ENCODE results near the gene STAT6.

STAT6 gene

GRCh38 chr12:57156701-57157403 is 45.7 kb upstream of the STAT6 start:
- Histone ChIP-seq H3K9ac (ENCODE audit: insufficient read length) (no peak overlapping the region), H3K27ac (no peak overlapping the region), H3K4me3 (no peak overlapping the region), H3K9me3 (ENCODE audit: low read depth, low read length) (no peaks in the 10 kb centered on the region), H3K36me3 (ENCODE audit: insufficient read depth, low read length) (peaks cover 46% of the 10 kb centered on the region; the same call in 1 of the 2 replicates)
- no peak for TF ChIP-seq EZH2 (IDR thresholded peaks at IDR 0.05)
- no peak for TF ChIP-seq FOXP2 (optimal IDR thresholded peaks at IDR 0.05; ENCODE audit: control extremely low read depth, extremely low read length, insufficient read depth)
- no peak for TF ChIP-seq POLR2AphosphoS5 (IDR thresholded peaks at IDR 0.05; ENCODE audit: borderline replicate concordance, low read depth, low read length)
- no peak for DNase-seq (ENCODE audit: low read depth, low spot score)

GRCh38 chr12:57154804-57155434 is 43.8 kb upstream of the STAT6 start:
- peaks cover 29% of the 10 kb centered on the region for H3K36me3 ChIP-seq (ENCODE audit: insufficient read depth, low read length)
- no peak overlapping the region for H3K4me3 ChIP-seq
- no peak overlapping the region for H3K9ac ChIP-seq (ENCODE audit: insufficient read length)
- H3K9me3 ChIP-seq (ENCODE audit: low read depth, low read length) = no peaks in the 10 kb centered on the region
- no peak overlapping the region for H3K27ac ChIP-seq
- no peak for DNase-seq (ENCODE audit: low read depth, low spot score)
- TF ChIP-seq EZH2 (IDR thresholded peaks at IDR 0.05) (no peak), POLR2AphosphoS5 (IDR thresholded peaks at IDR 0.05; ENCODE audit: borderline replicate concordance, low read depth, low read length) (no peak), FOXP2 (optimal IDR thresholded peaks at IDR 0.05; ENCODE audit: control extremely low read depth, extremely low read length, insufficient read depth) (no peak)

DNA sequence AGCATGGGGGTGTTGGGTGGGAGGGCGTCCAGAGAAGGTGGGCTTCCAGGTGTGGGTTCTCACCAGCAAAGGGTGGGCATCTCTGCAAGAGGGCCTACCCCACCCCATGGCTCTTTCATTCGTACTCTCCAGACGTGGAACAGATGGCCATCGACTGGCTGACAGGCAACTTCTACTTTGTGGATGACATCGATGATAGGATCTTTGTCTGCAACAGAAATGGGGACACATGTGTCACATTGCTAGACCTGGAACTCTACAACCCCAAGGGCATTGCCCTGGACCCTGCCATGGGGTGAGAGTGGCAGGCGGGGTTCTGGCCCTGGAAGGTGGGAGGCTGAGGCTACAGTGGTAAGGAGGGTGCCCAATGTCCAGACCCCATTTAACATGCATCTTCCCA is 42.9 kb upstream of the STAT6 start:
- TF ChIP-seq POLR2AphosphoS5 (IDR thresholded peaks at IDR 0.05; ENCODE audit: borderline replicate concordance, low read depth, low read length) (no peak), EZH2 (IDR thresholded peaks at IDR 0.05) (no peak), FOXP2 (optimal IDR thresholded peaks at IDR 0.05; ENCODE audit: control extremely low read depth, extremely low read length, insufficient read depth) (no peak)
- DNase-seq (ENCODE audit: low read depth, low spot score) = no peak
- Histone ChIP-seq H3K9ac (ENCODE audit: insufficient read length) (no peak overlapping the region), H3K36me3 (ENCODE audit: insufficient read depth, low read length) (peaks cover 32% of the 10 kb centered on the region), H3K27ac (no peak overlapping the region), H3K4me3 (no peak overlapping the region), H3K9me3 (ENCODE audit: low read depth, low read length) (no peaks in the 10 kb centered on the region)

DNA sequence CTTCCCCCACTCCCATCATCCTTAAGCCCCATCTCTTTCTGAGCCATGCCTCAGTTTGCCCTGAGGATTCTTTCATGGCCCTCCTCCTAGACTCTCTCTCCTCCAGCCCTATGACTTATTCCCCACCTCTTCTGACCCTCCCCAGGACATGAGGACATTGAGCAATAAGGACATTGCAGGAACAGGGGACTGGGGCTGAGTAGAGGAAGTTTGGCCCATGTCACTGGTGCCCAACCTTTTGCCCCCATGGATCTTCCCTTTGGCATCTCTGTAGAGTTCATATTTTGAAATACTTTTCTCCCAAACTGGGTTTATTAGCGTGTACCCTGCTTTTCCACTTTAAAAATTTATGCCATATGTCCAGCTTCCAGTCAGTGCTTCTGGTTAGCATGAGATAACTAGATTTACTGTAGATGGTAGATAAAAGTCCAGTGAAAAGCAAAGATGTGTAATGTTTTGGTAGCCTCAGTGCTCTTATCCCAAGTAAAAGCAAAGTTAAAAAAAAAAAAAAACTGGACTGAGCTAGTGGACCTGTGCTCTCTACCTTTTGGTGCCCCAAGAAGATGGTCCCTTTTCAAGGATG is 42.3 kb upstream of the STAT6 start:
- Histone ChIP-seq H3K9ac (ENCODE audit: insufficient read length) (no peak overlapping the region), H3K27ac (no peak overlapping the region), H3K36me3 (ENCODE audit: insufficient read depth, low read length) (peaks cover 30% of the 10 kb centered on the region), H3K9me3 (ENCODE audit: low read depth, low read length) (no peaks in the 10 kb centered on the region), H3K4me3 (no peak overlapping the region)
- TF ChIP-seq EZH2 (IDR thresholded peaks at IDR 0.05) (no peak), FOXP2 (optimal IDR thresholded peaks at IDR 0.05; ENCODE audit: control extremely low read depth, extremely low read length, insufficient read depth) (no peak), POLR2AphosphoS5 (IDR thresholded peaks at IDR 0.05; ENCODE audit: borderline replicate concordance, low read depth, low read length) (no peak)
- DNase-seq (ENCODE audit: low read depth, low spot score) = no peak

DNA sequence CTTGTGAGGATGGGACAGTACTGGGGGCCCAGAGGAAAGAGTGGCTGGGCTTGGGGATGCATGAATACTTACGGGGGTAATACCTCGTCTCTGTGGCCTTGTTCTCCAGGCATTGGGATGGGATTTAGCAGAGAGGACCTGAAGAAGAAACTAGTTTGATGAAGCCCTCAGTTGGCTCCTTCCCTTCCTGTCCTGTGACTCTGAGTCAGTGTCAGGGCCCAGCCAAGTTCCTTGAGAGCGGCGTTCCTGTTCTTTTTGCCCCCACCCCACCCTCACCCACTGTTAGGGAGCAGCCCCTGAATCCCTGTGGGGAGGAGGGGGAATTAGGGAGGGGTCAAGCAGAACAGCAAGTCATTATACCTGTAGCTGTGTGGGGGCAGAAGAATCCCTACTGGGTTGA is 41.5 kb upstream of the STAT6 start:
- Histone ChIP-seq H3K9ac (ENCODE audit: insufficient read length) (no peak overlapping the region), H3K4me3 (no peak overlapping the region), H3K9me3 (ENCODE audit: low read depth, low read length) (no peaks in the 10 kb centered on the region), H3K27ac (no peak overlapping the region), H3K36me3 (ENCODE audit: insufficient read depth, low read length) (peaks cover 21% of the 10 kb centered on the region)
- DNase-seq (ENCODE audit: low read depth, low spot score) = no peak
- TF ChIP-seq EZH2 (IDR thresholded peaks at IDR 0.05) = no peak
- TF ChIP-seq POLR2AphosphoS5 (IDR thresholded peaks at IDR 0.05; ENCODE audit: borderline replicate concordance, low read depth, low read length) = no peak
- no peak for TF ChIP-seq FOXP2 (optimal IDR thresholded peaks at IDR 0.05; ENCODE audit: control extremely low read depth, extremely low read length, insufficient read depth)

DNA sequence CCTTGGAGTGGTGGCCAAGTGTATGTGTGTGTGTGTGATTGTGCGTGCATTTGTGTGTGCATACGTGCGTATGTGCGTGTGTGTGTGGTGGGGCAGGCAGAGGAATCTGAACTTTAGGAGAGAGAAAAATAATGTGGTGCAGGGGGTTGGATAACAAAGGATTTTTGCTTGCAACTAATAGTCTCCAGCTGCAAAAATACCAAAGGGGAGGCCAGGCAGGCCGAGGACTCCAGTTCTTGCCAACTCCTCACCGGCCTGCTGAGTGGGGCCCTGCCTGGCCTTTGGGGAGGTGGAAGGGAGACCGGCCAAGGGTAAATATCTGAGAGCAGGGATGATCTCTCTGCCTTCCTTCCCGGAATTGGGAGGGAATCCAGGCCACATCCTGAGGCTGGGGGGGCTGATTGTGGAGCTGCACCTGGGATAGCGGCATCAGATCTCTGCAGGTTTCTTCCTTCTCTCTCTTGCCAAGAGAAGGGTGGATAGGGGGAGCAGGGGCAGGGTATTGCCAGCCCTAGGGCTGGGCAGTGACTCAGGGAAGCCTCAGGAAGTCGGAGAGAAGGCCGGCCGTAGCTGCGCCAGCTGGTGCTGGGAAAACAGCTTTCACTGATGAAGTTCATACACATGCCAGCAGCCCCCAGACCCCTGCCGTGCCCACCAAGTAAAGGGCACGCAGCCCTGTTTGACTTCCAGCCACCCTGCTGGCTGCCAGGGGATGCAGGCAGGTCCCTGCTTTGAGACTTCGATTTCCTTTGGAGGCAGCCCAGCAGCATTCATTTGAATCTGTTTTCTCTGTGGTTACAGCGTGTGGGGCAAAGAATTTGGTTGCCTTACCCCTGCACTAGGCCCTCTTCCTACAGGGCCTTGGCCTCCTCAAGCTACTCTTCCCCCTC is 40.8 kb upstream of the STAT6 start:
- no peak overlapping the region for H3K27ac ChIP-seq
- no peak for DNase-seq (ENCODE audit: low read depth, low spot score)
- TF ChIP-seq FOXP2 (optimal IDR thresholded peaks at IDR 0.05; ENCODE audit: control extremely low read depth, extremely low read length, insufficient read depth) (no peak), POLR2AphosphoS5 (IDR thresholded peaks at IDR 0.05; ENCODE audit: borderline replicate concordance, low read depth, low read length) (no peak), EZH2 (IDR thresholded peaks at IDR 0.05) (no peak)
- H3K9ac ChIP-seq (ENCODE audit: insufficient read length) = no peak overlapping the region
- H3K4me3 ChIP-seq = no peak overlapping the region
- no peaks in the 10 kb centered on the region for H3K9me3 ChIP-seq (ENCODE audit: low read depth, low read length)
- H3K36me3 ChIP-seq (ENCODE audit: insufficient read depth, low read length) = peaks cover 19% of the 10 kb centered on the region

GRCh38 chr12:57150400-57151000 is 39.3 kb upstream of the STAT6 start:
- no peak overlapping the region for H3K27ac ChIP-seq
- TF ChIP-seq EZH2 (IDR thresholded peaks at IDR 0.05) = no peak
- TF ChIP-seq FOXP2 (optimal IDR thresholded peaks at IDR 0.05; ENCODE audit: control extremely low read depth, extremely low read length, insufficient read depth) = no peak
- no peak for TF ChIP-seq POLR2AphosphoS5 (IDR thresholded peaks at IDR 0.05; ENCODE audit: borderline replicate concordance, low read depth, low read length)

More at GRCh38 chr12:57150400-57151000, 39.3 kb upstream of the STAT6 start:
- H3K4me3 ChIP-seq = no peak overlapping the region
- no peaks in the 10 kb centered on the region for H3K9me3 ChIP-seq (ENCODE audit: low read depth, low read length)
- no peak for DNase-seq (ENCODE audit: low read depth, low spot score)
- peaks cover 15% of the 10 kb centered on the region for H3K36me3 ChIP-seq (ENCODE audit: insufficient read depth, low read length)
- no peak overlapping the region for H3K9ac ChIP-seq (ENCODE audit: insufficient read length)
